Sigmoid colon (tissue), 7 donors: ENCODE data around the gene FAH. TPM values are rescaled to one million over a fixed set of nuclear protein-coding genes. Genes with fewer than 3 reads are reported as not detected.

Experiments
- DNase-seq: peaks from one replicate; pipeline ENCODE4 v3.0.0-alpha.2; 2019
- H3K27ac ChIP-seq, 4 donors: fragments of 200-600 bp; sonication (generic); one replicate each; pipeline ENCODE4 v1.5.1; 2016 to 2019; ENCODE audit warnings: mild to moderate bottlenecking in 1 of 4
- H3K27me3 ChIP-seq, 3 donors: fragments of 200-600 bp; sonication (generic); one replicate each; pipeline ENCODE4 v1.5.1; 2019; ENCODE audit warnings: mild to moderate bottlenecking in 1 of 3
- H3K36me3 ChIP-seq, 4 donors: fragments of 200-600 bp; sonication (generic); one replicate each; pipeline ENCODE4 v1.5.1; 2016 to 2019
- H3K4me1 ChIP-seq, 4 donors: fragments of 200-600 bp; sonication (generic); one replicate each; pipeline ENCODE4 v1.5.1; 2017 to 2019
- H3K4me3 ChIP-seq, 4 donors: fragments of 200-600 bp; sonication (generic); one replicate each; pipeline ENCODE4 v1.5.1; 2017 to 2019; ENCODE audit warnings: mild to moderate bottlenecking in 2 of 4, moderate library complexity in 1 of 4
- H3K9me3 ChIP-seq, 4 donors: fragments of 200-600 bp in 3 of 4; sonication (generic) in 3 of 4; one replicate each; pipeline versions ENCODE4 v1.5.1 to v1.6.1; 2013 to 2019
- CTCF ChIP-seq, 4 experiments: fragments of 450-650 bp in 3 of 4; fragments of 200-600 bp in 1 of 4; IDR thresholded peaks; one replicate each; pipeline ENCODE4 v1.5.1; 2016 to 2019; ENCODE audit warnings: antibody characterized with exemption in 4 of 4, mild to moderate bottlenecking in 3 of 4, moderate library complexity in 2 of 4
- EP300 ChIP-seq, 4 donors: sonication (generic); formaldehyde crosslinking; IDR thresholded peaks; one replicate each; pipeline ENCODE4 v1.6.1; 2017; ENCODE audit warnings: antibody characterized with exemption in 4 of 4
- POLR2A ChIP-seq, 2 donors: fragments of 450-650 bp; IDR thresholded peaks; one replicate each; pipeline ENCODE4 v1.6.1; 2016; ENCODE audit warnings: antibody characterized with exemption in 2 of 2, mild to moderate bottlenecking in 2 of 2, moderate library complexity in 2 of 2
- POLR2AphosphoS5 ChIP-seq, 4 donors: sonication (generic); formaldehyde crosslinking; IDR thresholded peaks; one replicate each; pipeline ENCODE4 v1.6.1; 2017; ENCODE audit warnings: antibody characterized with exemption in 4 of 4
- WGBS, 2 donors: extraction: QIAGEN DNeasy Blood & Tissue Kit; methylation state at CpG; one replicate each; pipeline ENCODE4 v1.1.7; 2013; 5-methylcytosine and 5-hydroxymethylcytosine counted together
- intact Hi-C: fragments of 100-400 bp; cut with DNase I; formaldehyde crosslinking; loops from one replicate; pipeline ENCODE4 v1.15.1; 2023
- polyA plus RNA-seq, 3 donors: library from polyadenylated mRNA; stranded (reverse); fragments of 200-250 nt; gene quantifications; one replicate each; pipeline ENCODE4 v1.2.3, GENCODE V29; 2013
- total RNA-seq, 4 donors: library from RNA; depleted of rRNA; stranded (reverse); fragments of >200 nt; gene quantifications; one replicate each; pipeline ENCODE4 v1.1.0, GENCODE V29; 2016
- donor health status: healthy with polysubstance abuse.
- donor health status: Bipolar disorder and iron deficiency.
- donor health status: healthy.

Gene FAH
- total and polyA plus RNA-seq, 7 donors: 11.4 to 23.5 (median 14.4) TPM

GRCh38 chr15:80156176-80156720 is 3.4 kb downstream of the FAH start:
- H3K9me3 ChIP-seq: no peaks in the 10 kb centered on the region
- H3K36me3 ChIP-seq: peaks cover 0 to 11% (median 0%) of the 10 kb centered on the region in 4 donors
- no peak overlapping the region for H3K4me3 ChIP-seq
- 92 to 93% methylated on average over 8 of the region's 8 CpGs for WGBS, 2 donors
- no peaks in the 10 kb centered on the region for H3K27me3 ChIP-seq
- TF ChIP-seq POLR2AphosphoS5 (IDR thresholded peaks at IDR 0.05): no peak
- no peak for TF ChIP-seq EP300 (IDR thresholded peaks at IDR 0.05)
- TF ChIP-seq POLR2A (IDR thresholded peaks at IDR 0.05): no peak
- TF ChIP-seq CTCF (IDR thresholded peaks at IDR 0.05): no peak
- no peak overlapping the region for H3K27ac ChIP-seq
- intact Hi-C loops: loop anchor here (10.0 kb wide), 1 partner anchor 261 kb away; the partner anchor contains the start of gene MTHFS
- H3K4me1 ChIP-seq: peaks cover 0 to 25% (median 17%) of the 10 kb centered on the region in 4 donors
- DNase-seq: no peak

GRCh38 chr15:80157215-80157614 is 4.4 kb downstream of the FAH start:
- H3K27ac ChIP-seq: no peak overlapping the region
- H3K27me3 ChIP-seq: no peaks in the 10 kb centered on the region
- no peak overlapping the region for H3K4me3 ChIP-seq
- intact Hi-C loops: loop anchor here (10.0 kb wide), 1 partner anchor 262 kb away; the partner anchor contains the start of gene MTHFS
- H3K4me1 ChIP-seq: peaks cover 0 to 30% (median 17%) of the 10 kb centered on the region in 4 donors
- WGBS, 2 donors: 83 to 94% methylated on average over 5 of the region's 5 CpGs
- peaks cover 0 to 11% (median 0%) of the 10 kb centered on the region in 4 donors for H3K36me3 ChIP-seq
- no peak for TF ChIP-seq POLR2A (IDR thresholded peaks at IDR 0.05)
- TF ChIP-seq POLR2AphosphoS5 (IDR thresholded peaks at IDR 0.05): no peak
- TF ChIP-seq EP300 (IDR thresholded peaks at IDR 0.05): no peak
- no peak for TF ChIP-seq CTCF (IDR thresholded peaks at IDR 0.05)
- no peaks in the 10 kb centered on the region for H3K9me3 ChIP-seq
- no peak for DNase-seq

GRCh38 chr15:80159301-80159700 is 6.5 kb downstream of the FAH start:
- peaks cover 0 to 11% (median 0%) of the 10 kb centered on the region in 4 donors for H3K36me3 ChIP-seq
- TF ChIP-seq EP300 (IDR thresholded peaks at IDR 0.05) (no peak), POLR2A (IDR thresholded peaks at IDR 0.05) (no peak), CTCF (IDR thresholded peaks at IDR 0.05) (no peak), POLR2AphosphoS5 (IDR thresholded peaks at IDR 0.05) (no peak)
- H3K27ac ChIP-seq: no peak overlapping the region
- H3K27me3 ChIP-seq: no peaks in the 10 kb centered on the region
- intact Hi-C loops: loop anchor here (10.0 kb wide), 1 partner anchor 264 kb away; the partner anchor contains the start of gene MTHFS
- DNase-seq: no peak
- peaks cover 0 to 33% (median 9%) of the 10 kb centered on the region in 4 donors for H3K4me1 ChIP-seq
- 95 to 96% methylated on average over 5 of the region's 5 CpGs for WGBS, 2 donors
- H3K4me3 ChIP-seq: no peak overlapping the region
- no peaks in the 10 kb centered on the region for H3K9me3 ChIP-seq

GRCh38 chr15:80159811-80160569 is 7.2 kb downstream of the FAH start:
- no peak for DNase-seq
- whole genome bisulfite sequencing, 2 donors: 92 to 94% methylated on average over 12 of the region's 12 CpGs
- Histone ChIP-seq H3K27ac (peak overlapping the region in 1 of 4 donors; percentile 27), H3K9me3 (no peaks in the 10 kb centered on the region), H3K4me1 (peaks cover 0 to 33% (median 9%) of the 10 kb centered on the region in 4 donors), H3K36me3 (peaks cover 0 to 11% (median 0%) of the 10 kb centered on the region in 4 donors), H3K27me3 (no peaks in the 10 kb centered on the region), H3K4me3 (no peak overlapping the region)
- no peak for TF ChIP-seq POLR2AphosphoS5 (IDR thresholded peaks at IDR 0.05)
- intact Hi-C loops: loop anchor here (10.0 kb wide), 1 partner anchor 265 kb away; the partner anchor contains the start of gene MTHFS

- peak overlapping the region in 2 of 4 donors; percentile 27 to 69 for H3K27ac ChIP-seq
- DNase-seq: peak; percentile 78
Observed at GRCh38 chr15:80160570-80161156, 7.9 kb downstream of the FAH start.

More at GRCh38 chr15:80160570-80161156, 7.9 kb downstream of the FAH start:
- H3K4me3 ChIP-seq: no peak overlapping the region
- peaks cover 0 to 11% (median 0%) of the 10 kb centered on the region in 4 donors for H3K36me3 ChIP-seq
- intact Hi-C loops: no loop called here
- H3K27me3 ChIP-seq: no peaks in the 10 kb centered on the region
- 64 to 85% methylated on average over 7 of the region's 7 CpGs for WGBS, 2 donors
- H3K9me3 ChIP-seq: no peaks in the 10 kb centered on the region
- peaks cover 0 to 33% (median 9%) of the 10 kb centered on the region in 4 donors for H3K4me1 ChIP-seq
- no peak for TF ChIP-seq EP300 (IDR thresholded peaks at IDR 0.05)
- peak in 2 of 4 donors; percentile 7 to 17 for TF ChIP-seq POLR2AphosphoS5 (IDR thresholded peaks at IDR 0.05)
- no peak for TF ChIP-seq CTCF (IDR thresholded peaks at IDR 0.05)
- no peak for TF ChIP-seq POLR2A (IDR thresholded peaks at IDR 0.05)
